GM18502 (cell line): ENCODE measurements around the gene ARMH3.
"Not testable (repeated sequence)": the region's sequence is repeated elsewhere in the genome, so short reads cannot be mapped to it uniquely, and the experiment has no call there.

Experiments used
- ATAC-seq: cut with Tn5 transposase; IDR thresholded peaks from one replicate; pipeline ENCODE4 v1.9.1; 2021; ENCODE audit warnings: mild to moderate bottlenecking; ENCODE audit not compliant: unreplicated experiment, poor library complexity

Gene ARMH3

GRCh38 chr10:102055647-102056419 is at the start of gene ARMH3:
Gene ARMH3, minus strand, starts transcription at chr10:102056173. Its CDS starts 16,059 bp downstream, at chr10:102040114.
- peak; percentile 93 for ATAC-seq

GRCh38 chr10:102102421-102102820 is 46.4 kb upstream of the ARMH3 start:
- ATAC-seq = no peak

- ATAC-seq = no peak
These were observed 45.2 kb upstream of the ARMH3 start for GRCh38 chr10:102101152-102101551.

- ATAC-seq = no peak
These were observed 40.5 kb upstream of the ARMH3 start for GRCh38 chr10:102096449-102096848.

GRCh38 chr10:102090772-102091171 is 34.8 kb upstream of the ARMH3 start:
- ATAC-seq = no peak

GRCh38 chr10:102086196-102086595 is 30.2 kb upstream of the ARMH3 start:
- no peak for ATAC-seq

- no peak for ATAC-seq
These were observed 29.4 kb upstream of the ARMH3 start for GRCh38 chr10:102085336-102085735.

GRCh38 chr10:102083541-102083940 is 27.6 kb upstream of the ARMH3 start:
- ATAC-seq = no peak

- ATAC-seq = peak; percentile 61
These were observed 16.9 kb upstream of the ARMH3 start for GRCh38 chr10:102072673-102073527.

GRCh38 chr10:102069071-102069470 is 13.1 kb upstream of the ARMH3 start:
- no peak for ATAC-seq

- ATAC-seq = no peak
These were observed 12.2 kb upstream of the ARMH3 start for GRCh38 chr10:102068216-102068615.

GRCh38 chr10:102067091-102067916 is 11.3 kb upstream of the ARMH3 start:
- no peak for ATAC-seq

GRCh38 chr10:102066399-102067088 is 10.6 kb upstream of the ARMH3 start:
- ATAC-seq = no peak

GRCh38 chr10:102065561-102066398 is 9.8 kb upstream of the ARMH3 start:
- peak; percentile 36 for ATAC-seq

- ATAC-seq = peak; percentile 95
These were observed 9.0 kb upstream of the ARMH3 start, which contains the start of gene HPS6 for GRCh38 chr10:102064868-102065560. Gene HPS6, plus strand, starts transcription at chr10:102065349. Its CDS starts 126 bp downstream, at chr10:102065475.

GRCh38 chr10:102064503-102064867 is 8.5 kb upstream of the ARMH3 start:
- ATAC-seq = no peak

GRCh38 chr10:102059987-102060386 is 4.0 kb upstream of the ARMH3 start:
- no peak for ATAC-seq

GRCh38 chr10:102054881-102055646 is 909 bp downstream of the ARMH3 start:
- ATAC-seq = not testable (repeated sequence)
